22Rv1 (cell line): ENCODE data around the gene SPECC1.

Experiments
- H3K27ac ChIP-seq: fragments of 450-650 bp; 2 replicates; pipeline ENCODE4 v1.5.1; 2017
- ZFX ChIP-seq: fragments of 450-650 bp; IDR thresholded peaks from 2 replicates; pipeline ENCODE4 v1.6.1; 2017; ENCODE audit warnings: antibody characterized with exemption, borderline replicate concordance
- TF ChIP-seq, protein P1 (sequence below): fragments of 450-650 bp; IDR thresholded peaks from 2 replicates; pipeline ENCODE4 v1.5.1; 2017; ENCODE audit warnings: mild to moderate bottlenecking

Gene SPECC1

DNA sequence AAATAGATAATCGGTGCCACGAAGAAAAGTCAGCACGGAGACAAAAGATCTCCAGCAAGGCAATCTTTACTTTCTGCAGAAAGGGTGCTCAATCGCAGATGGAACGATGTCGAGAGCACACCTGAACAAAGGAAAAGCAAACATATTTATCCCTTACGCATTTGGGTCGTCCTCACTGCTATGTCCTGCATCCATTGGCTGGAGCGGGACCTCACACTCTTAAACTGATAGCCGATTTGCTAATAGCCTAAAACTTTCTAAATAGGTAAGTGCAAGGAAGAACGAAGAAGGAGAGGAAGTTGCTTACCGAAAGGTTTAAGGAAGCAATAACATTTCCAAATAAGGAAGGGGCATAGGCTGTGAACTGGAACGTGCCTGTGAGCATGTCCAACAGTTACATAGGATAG lies 30.4 kb upstream of the SPECC1 start:
- TF ChIP-seq, protein P1, sequence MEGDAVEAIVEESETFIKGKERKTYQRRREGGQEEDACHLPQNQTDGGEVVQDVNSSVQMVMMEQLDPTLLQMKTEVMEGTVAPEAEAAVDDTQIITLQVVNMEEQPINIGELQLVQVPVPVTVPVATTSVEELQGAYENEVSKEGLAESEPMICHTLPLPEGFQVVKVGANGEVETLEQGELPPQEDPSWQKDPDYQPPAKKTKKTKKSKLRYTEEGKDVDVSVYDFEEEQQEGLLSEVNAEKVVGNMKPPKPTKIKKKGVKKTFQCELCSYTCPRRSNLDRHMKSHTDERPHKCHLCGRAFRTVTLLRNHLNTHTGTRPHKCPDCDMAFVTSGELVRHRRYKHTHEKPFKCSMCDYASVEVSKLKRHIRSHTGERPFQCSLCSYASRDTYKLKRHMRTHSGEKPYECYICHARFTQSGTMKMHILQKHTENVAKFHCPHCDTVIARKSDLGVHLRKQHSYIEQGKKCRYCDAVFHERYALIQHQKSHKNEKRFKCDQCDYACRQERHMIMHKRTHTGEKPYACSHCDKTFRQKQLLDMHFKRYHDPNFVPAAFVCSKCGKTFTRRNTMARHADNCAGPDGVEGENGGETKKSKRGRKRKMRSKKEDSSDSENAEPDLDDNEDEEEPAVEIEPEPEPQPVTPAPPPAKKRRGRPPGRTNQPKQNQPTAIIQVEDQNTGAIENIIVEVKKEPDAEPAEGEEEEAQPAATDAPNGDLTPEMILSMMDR = no peak
- TF ChIP-seq ZFX = no peak
- H3K27ac ChIP-seq = no peak overlapping the region

DNA sequence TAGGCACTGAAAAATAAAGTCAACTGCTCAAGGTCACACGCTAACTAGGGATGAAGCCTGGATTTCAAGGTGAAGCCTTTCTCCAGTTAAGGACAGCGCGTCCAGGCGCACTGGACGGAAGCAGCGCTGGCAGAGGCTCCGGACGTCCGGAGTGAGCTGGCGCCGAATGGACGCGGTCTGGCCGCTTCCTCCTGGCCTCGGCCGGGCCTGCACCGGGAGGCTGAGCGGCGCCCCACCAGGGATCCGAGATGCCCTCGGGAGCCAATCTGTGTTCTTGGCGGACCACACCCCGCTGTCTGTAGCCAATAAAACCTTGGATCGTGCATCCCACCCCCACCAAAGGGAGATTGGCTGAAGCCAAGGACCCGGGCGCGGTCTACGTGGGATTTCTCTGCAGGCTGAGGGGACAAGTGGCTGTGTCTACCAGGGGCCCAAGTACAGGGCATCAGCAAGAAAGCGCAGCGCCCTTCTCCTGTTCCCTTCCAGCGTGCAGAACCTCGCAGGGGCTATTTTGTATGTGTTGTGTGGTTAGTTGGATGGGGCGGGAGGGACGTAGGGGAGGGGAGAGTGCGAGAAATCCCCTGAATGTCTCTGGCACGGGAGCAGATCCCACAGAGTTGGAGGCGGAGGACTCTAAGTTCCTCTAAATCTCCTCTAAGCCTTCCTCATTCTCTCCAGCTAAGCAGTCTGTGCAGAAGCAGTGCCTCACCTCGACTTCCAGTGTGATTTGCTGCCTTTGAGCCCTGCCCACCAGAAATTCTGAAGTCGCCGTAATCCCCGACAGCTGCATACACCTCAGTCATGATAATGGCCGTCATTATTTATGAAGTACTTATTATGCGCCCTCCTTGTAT lies 29.0 kb upstream of the SPECC1 start:
- TF ChIP-seq ZFX = no peak
- TF ChIP-seq, protein P1 = no peak
- no peak overlapping the region for H3K27ac ChIP-seq

DNA sequence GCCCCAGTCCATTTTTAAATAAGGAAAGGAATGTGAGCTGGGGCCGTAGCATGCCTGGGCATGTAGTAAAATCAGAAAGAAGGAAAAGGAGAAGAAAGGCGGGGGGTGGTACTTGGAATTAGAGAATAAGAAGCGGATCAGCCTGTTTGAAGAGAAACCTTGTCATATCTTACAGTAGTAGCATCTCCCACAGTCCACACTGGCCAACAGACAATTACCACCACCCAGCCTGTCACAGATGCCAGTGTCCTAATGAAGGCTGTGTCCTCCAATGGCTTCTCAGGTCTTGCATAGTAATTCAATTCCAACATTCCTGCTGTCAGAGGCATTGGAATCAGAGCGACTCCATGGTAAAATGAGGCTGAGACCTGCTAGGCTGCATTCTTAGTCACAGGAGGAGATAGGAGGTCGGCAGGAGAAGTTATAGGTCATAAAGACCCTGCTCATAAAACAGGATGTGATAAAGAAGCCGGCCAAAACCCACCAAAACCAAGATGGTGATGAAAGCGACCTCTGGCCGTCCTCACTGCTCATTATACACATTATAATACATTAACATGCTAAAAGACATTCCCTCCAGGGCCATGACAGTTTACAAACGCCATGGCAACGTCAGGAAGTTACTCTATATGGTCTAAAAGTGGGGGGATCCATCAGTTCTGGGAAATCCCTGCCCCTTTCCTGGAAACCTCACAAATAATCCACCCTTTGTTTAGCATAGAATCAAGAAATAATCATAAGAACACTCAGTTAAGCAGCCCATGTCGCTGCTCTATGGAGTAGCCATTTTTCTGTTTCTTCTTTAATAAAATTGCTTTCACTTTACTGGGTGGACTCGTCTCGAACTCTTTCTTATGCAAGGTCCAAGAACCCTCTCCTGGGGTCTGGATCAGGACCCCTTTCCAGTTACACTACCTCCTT lies 22.0 kb upstream of the SPECC1 start:
- TF ChIP-seq ZFX = no peak
- TF ChIP-seq, protein P1 = no peak
- H3K27ac ChIP-seq = no peak overlapping the region

DNA sequence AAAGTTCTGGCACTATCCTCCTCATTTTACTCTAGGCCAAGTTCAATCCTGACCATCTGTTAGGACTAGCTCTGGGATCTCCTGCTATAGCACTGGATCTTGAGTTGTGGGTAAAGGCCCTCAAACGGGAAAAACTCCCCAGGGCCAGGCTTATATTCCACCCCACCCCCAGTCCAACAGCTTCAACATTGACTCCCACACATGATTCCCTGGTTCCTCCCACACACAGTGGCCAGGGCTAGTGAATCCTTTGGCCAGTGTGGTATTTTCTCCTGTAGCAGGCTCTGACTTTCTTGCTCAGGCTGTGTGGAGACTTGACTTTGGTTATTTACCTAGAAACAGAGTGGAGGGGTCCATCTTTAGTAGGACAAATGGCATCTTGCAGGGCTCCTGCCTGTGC lies 21.3 kb upstream of the SPECC1 start:
- no peak overlapping the region for H3K27ac ChIP-seq
- no peak for TF ChIP-seq ZFX
- TF ChIP-seq, protein P1 = no peak

DNA sequence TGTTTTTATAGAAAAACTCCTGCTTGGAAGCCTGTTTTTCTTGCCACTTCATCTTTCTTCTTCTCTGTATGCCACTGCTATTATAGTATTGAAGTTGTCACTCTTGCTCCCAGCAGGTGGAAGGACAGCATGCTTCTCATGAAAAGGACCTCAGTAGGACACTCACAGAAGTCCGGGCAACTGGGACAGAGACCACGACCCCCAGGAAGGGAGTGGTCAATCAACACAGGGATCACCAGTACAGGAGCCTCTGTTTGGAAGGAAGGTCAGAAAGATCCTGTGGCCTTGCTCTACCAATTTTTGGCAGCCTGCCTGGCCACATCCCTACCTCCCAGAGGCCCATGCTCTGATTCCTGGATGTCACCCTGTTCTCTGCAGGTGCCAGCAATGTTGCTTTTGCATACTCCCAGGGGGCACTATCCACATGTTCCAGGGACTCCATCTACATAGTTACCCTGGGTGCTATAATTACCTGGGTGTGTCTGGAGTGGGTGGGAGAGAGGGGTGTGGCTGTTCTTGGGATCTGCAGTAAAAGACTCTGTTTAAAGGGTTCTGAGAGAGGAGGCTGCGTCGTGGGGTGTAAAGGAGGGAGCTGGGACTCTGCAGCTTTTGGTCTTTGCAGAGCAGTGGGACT lies 17.8 kb upstream of the SPECC1 start:
- H3K27ac ChIP-seq = no peak overlapping the region
- TF ChIP-seq, protein P1 = no peak
- TF ChIP-seq ZFX = no peak

DNA sequence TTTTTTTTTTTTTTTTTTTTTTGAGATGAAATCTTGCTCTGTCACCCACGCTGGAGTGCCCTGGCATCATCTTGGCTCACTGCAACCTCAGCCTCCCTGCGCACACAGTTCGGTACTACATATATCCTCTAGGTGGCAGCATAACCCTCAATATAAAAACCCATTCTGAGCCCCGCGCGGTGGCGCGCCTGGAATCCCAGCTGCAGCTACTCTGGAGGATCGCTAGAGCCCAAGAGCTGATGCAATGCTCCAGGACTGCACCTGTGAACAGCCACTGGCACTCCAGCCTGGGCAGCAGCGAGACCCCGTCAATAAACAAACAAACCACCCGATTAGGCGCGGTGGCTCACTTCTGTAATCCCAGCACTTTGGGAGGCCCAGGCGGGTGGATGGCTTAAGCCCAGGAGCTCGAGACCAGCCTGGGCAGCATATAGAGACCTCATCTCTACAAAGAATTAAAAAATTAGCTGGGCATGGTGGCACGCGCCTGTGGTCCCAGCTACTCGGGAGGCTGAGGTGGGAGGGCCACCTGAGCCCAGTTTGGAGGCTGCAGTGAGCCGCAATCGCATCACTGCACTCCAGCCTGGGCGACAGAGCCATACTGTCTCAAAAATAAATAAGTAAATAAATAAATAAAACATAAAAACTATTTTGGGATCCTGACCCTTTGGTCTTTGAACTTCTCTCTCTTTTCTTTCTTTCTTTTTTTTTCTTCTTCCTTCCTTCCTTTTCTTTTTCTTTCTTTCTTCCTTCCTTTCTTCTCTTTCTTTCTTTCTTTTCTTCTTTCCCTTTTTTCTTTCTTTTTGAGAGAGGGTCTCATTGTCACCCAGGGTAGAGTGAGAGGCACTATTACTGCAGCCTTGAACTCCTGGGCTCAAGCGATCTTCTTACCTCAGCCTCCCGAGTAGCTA lies 16.1 kb upstream of the SPECC1 start:
- no peak for TF ChIP-seq ZFX
- TF ChIP-seq, protein P1 = peak; percentile 81
- H3K27ac ChIP-seq = peak overlapping the region; percentile 47
